ENCODE measurements around the gene KPNA3. TPM values are rescaled to one million over a fixed set of nuclear protein-coding genes. Genes with fewer than 3 reads are reported as not detected.

The KPNA3 gene
- polyA plus RNA-seq, 1 donor from 2014 or later, result 41.7 TPM

DNA sequence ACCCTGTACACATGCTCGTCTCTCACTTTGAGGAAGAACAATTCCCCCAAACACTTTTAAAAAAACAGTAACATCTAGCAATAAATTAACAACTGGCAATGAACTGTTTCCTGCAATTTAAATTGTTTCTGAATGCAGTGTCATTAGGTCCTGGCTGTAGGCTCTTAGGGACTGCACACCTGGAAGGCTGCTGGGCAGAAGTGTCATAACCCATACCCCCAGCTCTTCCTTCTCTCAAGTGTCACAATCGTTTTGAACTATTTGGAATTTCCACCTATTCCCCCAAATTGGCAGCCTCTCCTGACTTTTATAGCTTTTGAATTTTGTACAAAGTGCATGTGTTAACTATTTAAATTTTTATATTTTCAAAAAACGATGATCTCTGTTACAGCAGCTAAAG, 38.2 kb upstream of the KPNA3 start:
- Histone ChIP-seq H3K9me2 (ENCODE audit: insufficient read depth, low read length) (no peaks in the 10 kb centered on the region), H3K27ac (ENCODE audit: low read length) (no peak overlapping the region), H3K4me2 (ENCODE audit: low read length) (no peak overlapping the region), H3K79me2 (replicated peaks; ENCODE audit: insufficient read depth, low read length) (no peaks in the 10 kb centered on the region), H3K36me3 (ENCODE audit: insufficient read depth, low read length) (no peaks in the 10 kb centered on the region), H3K9me3 (ENCODE audit: low read length) (no peaks in the 10 kb centered on the region), H4K20me1 (ENCODE audit: insufficient read depth) (no peaks in the 10 kb centered on the region), H3F3A (ENCODE audit: insufficient read depth, low read length, poor library complexity, severe bottlenecking) (no peaks in the 10 kb centered on the region), H2AFZ (ENCODE audit: low read depth, low read length) (no peak overlapping the region), H3K9ac (ENCODE audit: low read length) (no peak overlapping the region), H3K4me3 (ENCODE audit: low read length) (no peak overlapping the region), H3K27me3 (ENCODE audit: insufficient read depth, low read depth, low read length) (no peaks in the 10 kb centered on the region)
- TF ChIP-seq, protein P1, sequence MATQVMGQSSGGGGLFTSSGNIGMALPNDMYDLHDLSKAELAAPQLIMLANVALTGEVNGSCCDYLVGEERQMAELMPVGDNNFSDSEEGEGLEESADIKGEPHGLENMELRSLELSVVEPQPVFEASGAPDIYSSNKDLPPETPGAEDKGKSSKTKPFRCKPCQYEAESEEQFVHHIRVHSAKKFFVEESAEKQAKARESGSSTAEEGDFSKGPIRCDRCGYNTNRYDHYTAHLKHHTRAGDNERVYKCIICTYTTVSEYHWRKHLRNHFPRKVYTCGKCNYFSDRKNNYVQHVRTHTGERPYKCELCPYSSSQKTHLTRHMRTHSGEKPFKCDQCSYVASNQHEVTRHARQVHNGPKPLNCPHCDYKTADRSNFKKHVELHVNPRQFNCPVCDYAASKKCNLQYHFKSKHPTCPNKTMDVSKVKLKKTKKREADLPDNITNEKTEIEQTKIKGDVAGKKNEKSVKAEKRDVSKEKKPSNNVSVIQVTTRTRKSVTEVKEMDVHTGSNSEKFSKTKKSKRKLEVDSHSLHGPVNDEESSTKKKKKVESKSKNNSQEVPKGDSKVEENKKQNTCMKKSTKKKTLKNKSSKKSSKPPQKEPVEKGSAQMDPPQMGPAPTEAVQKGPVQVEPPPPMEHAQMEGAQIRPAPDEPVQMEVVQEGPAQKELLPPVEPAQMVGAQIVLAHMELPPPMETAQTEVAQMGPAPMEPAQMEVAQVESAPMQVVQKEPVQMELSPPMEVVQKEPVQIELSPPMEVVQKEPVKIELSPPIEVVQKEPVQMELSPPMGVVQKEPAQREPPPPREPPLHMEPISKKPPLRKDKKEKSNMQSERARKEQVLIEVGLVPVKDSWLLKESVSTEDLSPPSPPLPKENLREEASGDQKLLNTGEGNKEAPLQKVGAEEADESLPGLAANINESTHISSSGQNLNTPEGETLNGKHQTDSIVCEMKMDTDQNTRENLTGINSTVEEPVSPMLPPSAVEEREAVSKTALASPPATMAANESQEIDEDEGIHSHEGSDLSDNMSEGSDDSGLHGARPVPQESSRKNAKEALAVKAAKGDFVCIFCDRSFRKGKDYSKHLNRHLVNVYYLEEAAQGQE (IDR thresholded peaks at IDR 0.05; ENCODE audit: borderline replicate concordance), result no peak
- no peak for TF ChIP-seq SMC3 (conservative IDR thresholded peaks at IDR 0.05; ENCODE audit: poor library complexity)
- TF ChIP-seq, protein P2, sequence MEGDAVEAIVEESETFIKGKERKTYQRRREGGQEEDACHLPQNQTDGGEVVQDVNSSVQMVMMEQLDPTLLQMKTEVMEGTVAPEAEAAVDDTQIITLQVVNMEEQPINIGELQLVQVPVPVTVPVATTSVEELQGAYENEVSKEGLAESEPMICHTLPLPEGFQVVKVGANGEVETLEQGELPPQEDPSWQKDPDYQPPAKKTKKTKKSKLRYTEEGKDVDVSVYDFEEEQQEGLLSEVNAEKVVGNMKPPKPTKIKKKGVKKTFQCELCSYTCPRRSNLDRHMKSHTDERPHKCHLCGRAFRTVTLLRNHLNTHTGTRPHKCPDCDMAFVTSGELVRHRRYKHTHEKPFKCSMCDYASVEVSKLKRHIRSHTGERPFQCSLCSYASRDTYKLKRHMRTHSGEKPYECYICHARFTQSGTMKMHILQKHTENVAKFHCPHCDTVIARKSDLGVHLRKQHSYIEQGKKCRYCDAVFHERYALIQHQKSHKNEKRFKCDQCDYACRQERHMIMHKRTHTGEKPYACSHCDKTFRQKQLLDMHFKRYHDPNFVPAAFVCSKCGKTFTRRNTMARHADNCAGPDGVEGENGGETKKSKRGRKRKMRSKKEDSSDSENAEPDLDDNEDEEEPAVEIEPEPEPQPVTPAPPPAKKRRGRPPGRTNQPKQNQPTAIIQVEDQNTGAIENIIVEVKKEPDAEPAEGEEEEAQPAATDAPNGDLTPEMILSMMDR (IDR thresholded peaks at IDR 0.05; ENCODE audit: poor library complexity, severe bottlenecking), result no peak
- TF ChIP-seq MXI1 (conservative IDR thresholded peaks at IDR 0.05; ENCODE audit: poor library complexity, severe bottlenecking), result no peak
- no peak for TF ChIP-seq EZH2 (IDR thresholded peaks at IDR 0.05; ENCODE audit: borderline replicate concordance, insufficient read depth, low read length, poor library complexity, severe bottlenecking)
- no peak for TF ChIP-seq EP300 (conservative IDR thresholded peaks at IDR 0.05; ENCODE audit: poor library complexity, severe bottlenecking)

DNA sequence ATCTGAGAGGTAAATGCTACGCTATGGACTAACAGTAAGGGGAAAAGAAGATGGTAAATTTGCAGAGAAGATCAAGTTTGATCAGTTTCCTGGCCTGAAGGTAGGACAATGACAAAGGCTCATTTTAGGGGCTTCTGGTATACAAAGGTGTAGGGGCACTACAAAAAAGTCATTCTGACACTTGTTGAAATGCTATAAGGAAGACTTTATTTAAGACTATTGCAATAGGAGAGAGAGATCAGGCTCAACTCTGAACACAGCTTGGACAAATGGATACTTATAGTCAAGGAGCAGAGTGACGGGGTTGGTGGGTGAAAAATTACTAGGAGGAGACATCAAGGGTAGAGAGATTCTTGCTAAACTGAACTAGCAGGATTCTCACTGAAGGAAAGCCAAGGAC, 37.2 kb upstream of the KPNA3 start:
- Histone ChIP-seq H3K9me2 (ENCODE audit: insufficient read depth, low read length) (no peaks in the 10 kb centered on the region), H3K36me3 (ENCODE audit: insufficient read depth, low read length) (no peaks in the 10 kb centered on the region), H2AFZ (ENCODE audit: low read depth, low read length) (no peak overlapping the region), H3K27me3 (ENCODE audit: insufficient read depth, low read depth, low read length) (no peaks in the 10 kb centered on the region), H4K20me1 (ENCODE audit: insufficient read depth) (no peaks in the 10 kb centered on the region), H3K9me3 (ENCODE audit: low read length) (no peaks in the 10 kb centered on the region), H3K4me3 (ENCODE audit: low read length) (no peak overlapping the region), H3F3A (ENCODE audit: insufficient read depth, low read length, poor library complexity, severe bottlenecking) (no peaks in the 10 kb centered on the region), H3K9ac (ENCODE audit: low read length) (no peak overlapping the region), H3K4me2 (ENCODE audit: low read length) (no peak overlapping the region), H3K79me2 (replicated peaks; ENCODE audit: insufficient read depth, low read length) (no peaks in the 10 kb centered on the region), H3K27ac (ENCODE audit: low read length) (no peak overlapping the region)
- TF ChIP-seq POLR2AphosphoS5 (IDR thresholded peaks at IDR 0.05), result no peak
- TF ChIP-seq SMC3 (conservative IDR thresholded peaks at IDR 0.05; ENCODE audit: poor library complexity), result no peak

DNA sequence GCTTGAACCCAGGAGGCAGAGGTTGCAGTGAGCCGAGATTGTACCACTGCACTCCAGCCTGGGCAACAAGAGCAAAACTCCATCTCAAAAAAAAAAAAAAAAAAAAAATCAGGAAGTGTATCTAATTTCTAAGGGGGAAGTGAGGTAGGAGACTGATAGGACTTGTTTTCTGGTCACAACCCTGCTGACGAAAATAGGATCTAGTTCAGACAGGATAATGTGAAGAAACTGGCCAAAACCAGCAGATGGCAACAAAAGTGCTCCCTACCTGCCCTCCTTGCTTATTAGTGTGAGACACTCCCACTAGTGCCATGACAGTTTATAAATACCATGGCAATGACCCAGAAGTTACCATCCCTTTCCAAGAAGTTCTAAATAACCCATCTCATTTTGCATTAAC, 36.0 kb upstream of the KPNA3 start:
- Histone ChIP-seq H3K9me2 (ENCODE audit: insufficient read depth, low read length) (no peaks in the 10 kb centered on the region), H3K27ac (ENCODE audit: low read length) (no peak overlapping the region), H4K20me1 (ENCODE audit: insufficient read depth) (no peaks in the 10 kb centered on the region)

More for the DNA sequence above, 36.0 kb upstream of the KPNA3 start:
- no peaks in the 10 kb centered on the region for H3F3A ChIP-seq (ENCODE audit: insufficient read depth, low read length, poor library complexity, severe bottlenecking)
- TF ChIP-seq TAF1 (IDR thresholded peaks at IDR 0.05; ENCODE audit: low read depth) (no peak), POLR2AphosphoS5 (IDR thresholded peaks at IDR 0.05) (no peak), SMC3 (conservative IDR thresholded peaks at IDR 0.05; ENCODE audit: poor library complexity) (no peak), RAD21 (conservative IDR thresholded peaks at IDR 0.05) (no peak), EZH2 (IDR thresholded peaks at IDR 0.05; ENCODE audit: borderline replicate concordance, insufficient read depth, low read length, poor library complexity, severe bottlenecking) (no peak), MXI1 (conservative IDR thresholded peaks at IDR 0.05; ENCODE audit: poor library complexity, severe bottlenecking) (no peak), EP300 (conservative IDR thresholded peaks at IDR 0.05; ENCODE audit: poor library complexity, severe bottlenecking) (no peak)
- TF ChIP-seq, protein P1 (IDR thresholded peaks at IDR 0.05; ENCODE audit: borderline replicate concordance), result no peak
- TF ChIP-seq, protein P2 (IDR thresholded peaks at IDR 0.05; ENCODE audit: poor library complexity, severe bottlenecking), result no peak
- no peaks in the 10 kb centered on the region for H3K79me2 ChIP-seq (replicated peaks; ENCODE audit: insufficient read depth, low read length)
- H3K4me3 ChIP-seq (ENCODE audit: low read length), result no peak overlapping the region
- no peak overlapping the region for H2AFZ ChIP-seq (ENCODE audit: low read depth, low read length)
- H3K36me3 ChIP-seq (ENCODE audit: insufficient read depth, low read length), result no peaks in the 10 kb centered on the region
- no peaks in the 10 kb centered on the region for H3K9me3 ChIP-seq (ENCODE audit: low read length)
- no peaks in the 10 kb centered on the region for H3K27me3 ChIP-seq (ENCODE audit: insufficient read depth, low read depth, low read length)
- no peak overlapping the region for H3K9ac ChIP-seq (ENCODE audit: low read length)
- H3K4me2 ChIP-seq (ENCODE audit: low read length), result no peak overlapping the region
